IMR-90 (cell line): Measurements from ENCODE around the gene VPS25.

ENCODE experiments used
- CEBPB ChIP-seq: IDR thresholded peaks from 2 replicates; pipeline ENCODE4 v1.6.1; 2012; ENCODE audit warnings: low read depth, low read length, improper control_type of control experiment
- CTCF ChIP-seq: conservative IDR thresholded peaks from 2 replicates; pipeline ENCODE4 v1.5.1; 2012; ENCODE audit warnings: mild to moderate bottlenecking, low read depth, low read length, improper control_type of control experiment
- MAFK ChIP-seq: IDR thresholded peaks from 2 replicates; pipeline ENCODE4 v1.6.1; 2012; ENCODE audit warnings: low read depth, low read length, improper control_type of control experiment
- MXI1 ChIP-seq: IDR thresholded peaks from 2 replicates; pipeline ENCODE4 v1.6.1; 2012; ENCODE audit warnings: low read depth, mild to moderate bottlenecking, low read length, moderate library complexity, borderline replicate concordance
- NFE2L2 ChIP-seq: fragments of 150-350 bp; IDR thresholded peaks from 2 replicates; pipeline ENCODE4 v1.6.1; 2016; ENCODE audit warnings: low read depth, mild to moderate bottlenecking, low read length
- SMC3 ChIP-seq: fragments of 150-350 bp; IDR thresholded peaks from 2 replicates; pipeline ENCODE4 v1.6.1; 2016; ENCODE audit warnings: low read depth, mild to moderate bottlenecking, antibody characterized with exemption, low read length, moderate library complexity

- TF ChIP-seq MAFK: no peak
- TF ChIP-seq CTCF: no peak
- no peak for TF ChIP-seq NFE2L2
- no peak for TF ChIP-seq SMC3
- peak; percentile 97 for TF ChIP-seq CEBPB
- peak; percentile 66; the same call in 1 of the 2 replicates for TF ChIP-seq MXI1
These were observed 36.0 kb downstream of the VPS25 start for GRCh38 chr17:42809250-42809649.
